SHP77 treated with DMSO at 0.1 percent for 48 hours (cell line): Measurements from ENCODE around the gene ROGDI.

Experiments used
- DNase-seq: peaks from one replicate; lab custom pipeline; 2025; lab: John Stamatoyannopoulos, UW

The ROGDI gene

DNA sequence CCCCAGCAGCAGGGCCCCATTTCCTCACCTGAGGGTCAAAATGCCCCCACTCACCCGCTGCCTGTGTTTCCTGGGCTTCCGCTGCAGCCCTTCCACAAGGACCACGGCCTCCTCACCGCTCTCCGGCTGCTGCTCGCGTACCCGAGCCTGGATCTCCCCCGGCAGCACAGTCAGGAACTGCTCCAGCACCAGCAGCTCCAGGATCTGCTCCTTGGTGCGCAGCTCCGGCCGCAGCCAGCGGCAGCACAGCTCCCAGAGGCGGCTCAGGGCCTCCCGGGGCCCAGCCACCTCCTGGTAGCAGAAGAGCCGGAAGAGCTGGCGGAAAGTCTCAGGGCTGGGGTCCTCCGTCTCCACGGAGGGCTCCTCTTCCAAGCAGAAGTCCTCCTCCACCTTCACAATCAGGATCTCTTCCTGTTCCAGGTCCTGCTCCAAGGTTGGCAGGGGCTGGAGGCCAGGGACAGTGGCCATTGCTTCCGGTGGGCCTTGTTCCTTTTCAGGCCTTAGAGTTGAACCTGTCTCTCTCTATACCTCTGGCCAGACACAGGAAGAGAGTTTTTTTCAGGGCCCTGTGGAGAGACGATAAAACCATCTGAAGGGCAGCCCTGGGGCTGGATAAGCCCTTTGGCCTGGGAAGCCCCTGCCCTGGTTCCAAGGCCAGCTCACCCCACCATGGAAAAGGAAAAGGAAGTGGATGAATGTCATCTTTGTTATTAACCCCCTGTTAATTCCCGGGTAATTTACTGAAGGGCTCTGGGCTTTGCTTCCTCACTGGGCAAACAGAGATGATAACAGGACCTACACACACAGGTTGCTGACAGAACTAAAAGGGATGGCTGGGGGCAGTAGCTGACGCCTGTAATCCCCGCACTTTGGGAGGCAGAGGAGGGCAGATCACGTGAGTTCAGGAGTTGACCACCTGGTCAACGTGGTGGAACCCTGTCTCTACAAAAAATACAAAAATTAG is 36.6 kb downstream of the ROGDI start:
- DNase-seq: no peak

DNA sequence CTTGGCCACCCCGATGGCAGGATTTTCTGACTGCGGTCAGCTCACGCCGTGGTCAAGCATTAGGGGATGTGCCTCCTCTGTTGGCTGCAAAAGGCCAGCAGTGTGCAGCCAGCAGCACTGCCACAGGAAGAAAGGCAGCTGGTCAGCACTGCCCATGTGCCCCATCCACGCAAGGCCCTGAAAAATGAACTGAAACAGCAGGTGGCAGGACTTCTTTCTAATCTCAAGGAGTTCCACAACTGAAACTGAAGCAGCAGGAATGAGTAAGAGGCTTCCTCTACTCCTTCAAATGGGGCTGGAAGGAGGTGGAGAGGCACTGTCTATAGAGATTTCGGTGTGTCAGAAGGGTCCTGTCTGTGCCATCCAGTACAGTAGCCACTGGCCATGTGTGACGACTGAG is 38.6 kb downstream of the ROGDI start:
- no peak for DNase-seq

DNA sequence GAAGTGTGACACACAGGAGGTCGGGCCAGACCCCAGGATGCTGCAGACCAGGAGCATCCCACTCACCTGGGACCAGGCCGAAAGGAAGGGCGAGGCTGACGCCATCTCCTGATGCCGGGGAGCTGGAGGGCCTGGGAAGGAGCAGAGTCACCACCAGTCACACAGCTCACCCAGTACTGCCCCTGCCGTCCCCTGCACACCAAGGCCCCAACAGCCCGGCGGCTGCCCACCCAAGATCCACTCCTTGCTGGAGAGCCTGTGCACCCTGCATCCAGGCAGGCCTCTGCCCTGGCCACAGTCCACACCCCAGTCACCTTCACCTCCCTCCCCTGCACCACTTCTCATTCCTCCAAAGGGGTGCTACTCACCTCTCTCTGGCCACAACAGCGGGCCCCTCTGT is 40.2 kb downstream of the ROGDI start:
- DNase-seq: no peak

DNA sequence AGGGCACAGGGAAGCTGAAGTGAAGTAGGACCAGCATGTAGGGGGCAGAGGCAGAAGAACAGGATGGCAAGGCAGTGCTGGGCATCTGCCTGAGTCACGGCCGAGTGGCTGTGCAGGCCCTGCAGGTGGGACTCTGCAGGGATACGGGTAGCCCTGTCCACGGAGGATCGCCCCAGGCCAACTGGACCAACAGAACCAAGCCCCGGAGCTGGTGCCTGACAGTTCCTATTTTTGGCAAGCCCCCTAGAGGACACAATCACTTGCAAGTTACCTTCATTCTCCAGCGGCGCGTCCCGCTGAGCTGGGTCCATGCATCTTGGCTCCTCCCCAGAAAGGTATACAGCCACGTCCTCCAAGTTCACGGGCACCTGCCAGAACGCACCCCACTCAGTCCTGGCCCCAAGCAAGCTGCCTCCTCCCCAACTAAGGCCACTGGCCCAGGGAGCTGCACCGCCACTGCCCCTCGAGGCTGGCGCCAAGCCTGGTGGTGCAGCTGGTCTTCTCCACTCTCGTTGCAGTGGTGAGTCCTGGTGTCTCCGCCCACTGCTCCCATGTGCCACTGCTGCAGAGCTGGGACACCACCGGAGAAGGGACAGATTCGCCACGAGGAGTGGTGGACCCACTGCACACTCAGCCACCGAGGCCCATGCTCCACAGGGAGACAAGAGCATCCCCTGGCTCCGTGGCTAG is 42.1 kb downstream of the ROGDI start:
- DNase-seq: no peak

DNA sequence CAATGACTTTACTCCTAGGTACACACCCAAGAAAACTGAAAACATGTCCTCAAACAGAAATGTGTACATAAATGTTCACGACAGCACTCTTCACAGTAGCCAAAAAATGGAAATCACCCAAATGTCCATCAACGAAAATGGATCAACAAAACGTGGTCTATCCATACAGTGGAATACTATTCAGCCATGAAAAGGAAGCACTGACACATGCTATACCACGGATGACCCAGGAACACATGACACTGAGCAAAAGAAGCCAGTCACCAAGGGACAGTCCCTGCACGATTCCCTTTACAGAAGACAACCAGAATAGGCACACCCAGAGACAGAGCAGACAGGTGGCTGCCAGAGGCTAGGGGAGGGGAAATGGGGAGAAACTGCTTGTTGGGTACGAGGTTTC is 46.7 kb downstream of the ROGDI start:
- no peak for DNase-seq

DNA sequence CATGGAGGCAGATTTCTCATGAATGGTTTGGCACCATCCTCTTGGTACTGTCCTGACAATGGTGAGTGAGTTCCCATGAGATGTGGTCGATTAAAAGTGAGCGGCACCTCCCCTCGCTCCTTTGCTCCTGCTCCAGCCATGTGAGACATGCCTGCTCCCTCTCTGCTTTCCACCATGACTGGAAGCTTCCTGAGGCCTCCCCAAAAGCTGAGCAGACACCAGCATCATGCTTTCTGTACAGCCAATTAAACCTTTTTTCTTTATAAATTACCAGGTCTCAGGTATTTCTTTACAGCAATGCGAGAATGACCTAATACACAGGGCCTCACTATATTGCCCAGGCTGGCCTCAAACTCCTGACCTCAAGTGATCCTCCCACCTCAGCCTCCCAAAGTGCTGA is 47.6 kb downstream of the ROGDI start:
- DNase-seq: no peak

DNA sequence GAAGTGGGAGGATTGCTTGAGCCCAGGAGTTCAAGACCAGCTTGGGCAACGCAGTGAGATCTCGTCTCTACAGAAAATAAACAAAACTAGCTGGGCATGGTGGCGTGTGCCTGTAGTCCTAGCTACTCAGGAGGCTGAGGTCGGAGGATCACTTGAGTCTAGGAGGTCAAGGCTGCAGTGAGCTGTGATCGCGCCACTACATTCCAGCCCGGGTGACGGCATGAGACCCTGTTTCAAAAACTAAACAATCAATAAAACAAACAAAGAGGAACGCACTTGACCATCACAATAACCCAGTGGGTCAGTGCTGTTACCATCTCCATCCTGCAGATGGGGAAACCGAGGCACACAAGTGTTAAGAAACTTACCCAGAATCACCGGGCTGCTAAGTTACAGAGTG is 49.2 kb downstream of the ROGDI start:
- no peak for DNase-seq

DNA sequence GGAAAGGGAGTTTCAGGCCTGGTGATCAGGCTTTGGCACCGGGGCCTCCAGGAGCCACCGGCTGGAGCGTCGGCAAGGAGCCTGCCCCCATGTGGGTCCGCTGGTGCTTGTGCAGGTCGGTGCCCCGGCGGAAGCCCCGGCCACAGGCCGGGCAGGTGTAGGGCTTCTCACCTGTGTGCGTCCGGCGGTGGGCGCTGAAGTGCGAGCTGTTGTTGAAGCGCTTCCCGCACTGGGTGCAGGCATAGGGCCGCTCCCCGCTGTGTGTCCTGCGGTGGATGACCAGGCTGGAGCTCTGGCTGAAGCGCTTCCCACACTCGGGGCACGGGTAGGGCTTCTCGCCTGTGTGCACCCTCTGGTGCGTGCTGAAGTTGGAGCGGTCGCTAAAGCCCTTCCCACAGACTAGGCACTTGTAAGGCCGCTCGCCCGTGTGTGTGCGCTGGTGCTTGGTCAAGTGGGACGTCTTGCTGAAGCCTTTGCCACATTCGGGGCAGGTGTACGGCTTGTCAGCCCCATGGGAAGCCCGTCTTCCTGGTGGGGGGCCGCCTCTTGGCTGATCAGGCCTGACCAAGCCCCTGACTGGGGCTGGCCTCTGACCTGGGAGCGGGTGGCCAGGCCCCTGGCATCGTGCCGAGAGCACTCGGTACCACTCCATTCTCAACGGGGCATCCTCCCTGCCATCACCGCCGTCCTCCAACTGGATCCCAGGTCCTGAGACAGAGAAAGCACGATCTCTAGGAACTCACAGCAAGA is 49.9 kb downstream of the ROGDI start:
- no peak for DNase-seq

DNA sequence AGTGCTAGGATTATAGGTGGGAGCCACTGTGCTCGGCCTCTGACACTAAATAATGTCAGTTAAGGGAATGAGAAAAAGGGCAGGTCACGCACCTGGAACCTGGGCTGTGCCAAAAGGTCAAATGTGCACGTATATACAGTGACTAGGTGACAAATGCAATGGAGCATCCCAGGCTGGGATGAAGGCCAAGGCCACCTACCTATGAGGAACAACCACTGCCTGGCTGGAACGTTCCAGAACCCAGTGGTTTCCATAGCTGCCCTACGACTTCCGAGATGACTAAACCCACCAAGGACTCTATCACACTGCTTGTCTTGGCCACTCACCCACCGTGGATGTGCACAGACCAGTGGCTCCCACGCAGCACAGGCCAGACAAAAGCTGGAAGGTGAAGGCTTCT is 51.5 kb downstream of the ROGDI start:
- DNase-seq: no peak

DNA sequence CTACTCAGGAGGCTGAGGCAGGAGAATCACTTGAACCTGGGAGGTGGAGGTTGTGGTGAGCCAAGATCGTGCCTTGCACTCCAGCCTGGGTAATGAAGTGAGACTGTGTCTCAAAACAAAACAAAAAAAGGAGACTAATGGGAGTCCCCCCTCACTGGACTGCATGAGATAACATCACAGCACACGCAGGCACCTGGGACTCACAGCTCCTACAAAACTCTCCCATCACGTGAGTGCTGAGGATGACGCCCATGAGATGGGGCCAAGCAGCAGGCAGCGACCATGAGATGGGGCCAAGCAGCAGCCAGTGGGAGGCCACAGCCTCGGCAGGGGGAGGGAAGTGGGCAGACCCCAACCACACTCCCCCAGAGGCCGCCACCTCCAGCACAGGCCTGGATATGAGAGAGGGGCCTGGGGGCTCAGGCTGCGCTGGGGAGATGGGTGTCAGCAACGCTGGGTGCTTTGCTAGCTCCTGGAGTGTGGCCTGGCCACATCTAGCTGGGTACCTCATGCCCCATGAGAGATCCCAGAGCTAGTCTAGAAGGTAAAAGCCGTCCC is 52.7 kb downstream of the ROGDI start:
- DNase-seq: no peak

DNA sequence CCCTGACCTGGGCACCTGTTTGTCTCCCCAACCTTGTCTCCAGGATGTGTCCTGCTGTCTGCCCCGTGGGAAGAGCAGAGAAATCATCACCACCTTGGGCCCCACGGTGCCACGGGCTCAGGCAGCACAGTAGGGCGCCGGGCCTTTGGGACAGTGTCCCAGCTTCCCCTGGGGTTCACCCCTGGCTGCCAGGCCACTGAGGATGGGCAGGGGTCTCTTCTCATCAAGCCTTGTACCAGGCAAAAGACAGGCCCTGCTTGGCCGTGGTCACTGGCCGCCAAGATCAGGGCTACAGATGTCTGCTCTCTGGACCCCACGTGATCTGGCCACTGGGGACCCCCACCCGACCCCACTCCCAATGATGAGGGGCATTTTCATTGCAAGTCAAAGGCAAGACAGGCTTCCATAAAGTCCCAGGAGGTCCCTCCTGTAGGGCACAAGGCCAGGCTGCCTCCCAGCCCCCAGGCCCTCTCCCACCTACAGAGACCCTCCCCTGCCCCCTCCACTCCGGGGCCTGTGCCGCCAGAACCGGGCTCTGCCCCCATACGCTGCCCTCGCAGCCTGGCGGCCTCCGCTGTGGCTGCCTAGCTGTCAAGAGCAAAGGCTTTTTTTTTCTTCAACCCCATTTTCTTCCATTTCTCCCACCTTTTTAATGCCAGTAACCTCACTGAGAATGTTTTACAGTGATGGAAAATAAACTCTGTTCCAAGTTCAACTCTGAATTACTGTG is 53.6 kb downstream of the ROGDI start:
- DNase-seq: no peak

DNA sequence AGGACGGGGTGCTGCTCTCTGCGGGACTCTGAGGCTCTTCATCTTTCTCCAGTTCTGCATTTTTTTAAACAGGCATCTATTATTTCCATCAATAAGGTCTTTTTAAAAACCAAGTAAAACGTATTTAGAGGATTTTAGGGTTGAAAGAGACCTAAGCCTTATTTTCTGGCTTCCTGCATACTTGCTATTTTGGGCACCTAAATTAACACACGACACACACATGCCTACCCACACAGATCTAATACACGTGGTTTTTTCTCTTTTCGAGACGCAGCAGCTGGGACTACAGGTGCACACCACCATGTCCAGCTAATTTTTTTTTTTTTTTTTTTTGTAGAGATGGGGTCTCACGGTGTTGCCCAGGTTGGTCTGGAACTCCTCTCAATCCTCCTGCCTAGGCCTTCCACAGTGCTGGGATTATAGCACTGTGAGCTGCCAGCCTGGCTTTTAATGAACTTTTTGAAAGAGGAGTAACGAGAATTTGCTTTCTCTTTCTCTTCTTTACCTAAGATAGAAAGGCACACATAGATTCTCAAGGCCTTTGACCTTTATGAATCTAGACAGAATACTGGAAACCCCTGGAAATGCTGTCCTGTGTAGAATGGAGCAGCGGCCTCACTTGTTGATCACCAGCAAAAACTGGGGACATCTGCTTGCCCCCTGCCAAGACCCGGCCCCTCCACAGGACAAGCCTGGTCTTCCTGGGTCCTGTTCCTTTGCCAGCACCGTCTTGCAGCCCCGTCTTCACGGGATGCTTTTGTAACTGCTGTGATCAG is 54.3 kb downstream of the ROGDI start:
- no peak for DNase-seq

DNA sequence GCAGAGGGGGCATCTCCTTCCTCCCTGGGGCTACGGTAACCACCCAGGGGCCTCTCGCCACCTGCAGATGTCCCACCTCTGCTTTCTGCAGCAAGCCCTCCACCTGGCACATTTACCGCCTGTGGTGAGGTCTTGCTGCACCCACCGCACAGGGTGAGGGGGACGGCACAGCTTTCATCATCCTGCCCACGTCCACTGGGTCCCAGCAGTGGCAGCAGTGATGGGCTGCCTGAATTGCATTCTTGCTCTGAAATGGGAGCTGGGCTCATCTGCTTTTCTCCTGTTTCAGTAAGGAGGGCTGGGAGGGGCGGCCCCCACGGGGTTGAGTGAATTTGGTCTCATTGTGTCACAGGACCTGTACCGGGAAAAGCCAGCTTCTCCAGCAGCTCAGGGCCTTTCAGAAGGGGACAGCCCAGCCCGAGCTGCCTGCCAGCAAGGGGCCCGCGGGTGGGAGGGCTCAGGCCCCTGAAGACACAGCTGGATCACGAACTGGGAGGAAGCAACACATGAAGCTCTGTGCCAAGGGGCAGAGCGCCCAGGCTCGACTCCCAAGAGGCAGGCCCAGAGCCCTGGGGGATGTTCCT is 55.4 kb downstream of the ROGDI start:
- no peak for DNase-seq
